ENCODE data around the gene ERCC1.
A peak's percentile ranks its signal among the peaks of the same experiment; 100 is the strongest.

Gene ERCC1

DNA sequence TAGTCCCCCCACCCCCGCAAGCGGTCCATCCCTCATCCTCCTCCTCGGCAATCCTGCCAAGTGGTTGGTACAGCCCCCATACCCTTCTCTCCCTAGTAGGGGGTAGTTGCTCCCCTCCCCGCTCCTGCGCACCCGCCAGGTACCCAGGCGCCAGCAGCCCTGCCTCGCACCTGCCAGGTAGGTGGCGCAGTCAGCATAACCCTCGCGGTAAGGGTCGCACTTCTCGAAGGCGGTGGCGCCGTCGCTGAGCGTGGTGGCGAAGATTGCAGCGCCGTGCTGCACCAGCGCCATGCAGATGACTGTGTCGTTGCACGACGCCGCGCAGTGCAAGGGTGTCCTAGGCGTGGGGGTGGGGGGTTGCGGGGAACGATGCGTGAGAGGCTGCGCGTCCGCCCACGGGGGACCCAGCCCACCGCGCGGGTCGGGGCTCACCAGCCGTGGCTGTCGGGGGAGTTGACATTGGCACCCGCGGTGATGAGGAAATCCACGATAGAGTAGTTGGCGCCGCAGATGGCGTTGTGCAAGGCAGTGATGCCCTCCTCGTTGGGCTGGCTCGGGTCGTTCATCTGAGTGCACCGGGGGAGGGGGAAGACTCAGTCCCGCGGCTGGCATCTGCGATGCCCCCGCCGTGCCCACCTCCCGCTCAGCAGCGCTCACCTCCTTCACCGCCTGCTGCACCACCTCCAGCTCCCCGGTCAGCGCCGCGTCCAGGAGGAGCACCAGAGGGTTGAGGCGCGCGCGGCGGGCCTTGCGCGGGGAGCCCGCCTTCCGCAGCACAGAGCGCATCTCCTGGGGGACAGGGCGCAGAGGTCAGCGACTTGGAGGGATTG lies 38.1 kb downstream of the ERCC1 start:
- TF ChIP-seq, protein P1, sequence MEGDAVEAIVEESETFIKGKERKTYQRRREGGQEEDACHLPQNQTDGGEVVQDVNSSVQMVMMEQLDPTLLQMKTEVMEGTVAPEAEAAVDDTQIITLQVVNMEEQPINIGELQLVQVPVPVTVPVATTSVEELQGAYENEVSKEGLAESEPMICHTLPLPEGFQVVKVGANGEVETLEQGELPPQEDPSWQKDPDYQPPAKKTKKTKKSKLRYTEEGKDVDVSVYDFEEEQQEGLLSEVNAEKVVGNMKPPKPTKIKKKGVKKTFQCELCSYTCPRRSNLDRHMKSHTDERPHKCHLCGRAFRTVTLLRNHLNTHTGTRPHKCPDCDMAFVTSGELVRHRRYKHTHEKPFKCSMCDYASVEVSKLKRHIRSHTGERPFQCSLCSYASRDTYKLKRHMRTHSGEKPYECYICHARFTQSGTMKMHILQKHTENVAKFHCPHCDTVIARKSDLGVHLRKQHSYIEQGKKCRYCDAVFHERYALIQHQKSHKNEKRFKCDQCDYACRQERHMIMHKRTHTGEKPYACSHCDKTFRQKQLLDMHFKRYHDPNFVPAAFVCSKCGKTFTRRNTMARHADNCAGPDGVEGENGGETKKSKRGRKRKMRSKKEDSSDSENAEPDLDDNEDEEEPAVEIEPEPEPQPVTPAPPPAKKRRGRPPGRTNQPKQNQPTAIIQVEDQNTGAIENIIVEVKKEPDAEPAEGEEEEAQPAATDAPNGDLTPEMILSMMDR (IDR thresholded peaks at IDR 0.05; ENCODE audit: control extremely low read depth, extremely low read depth, low read depth, missing control alignments), result no peak
- POLR2A ChIA-PET, result no interaction called here
- CTCF ChIA-PET, result no interaction called here
- no peak for DNase-seq (ENCODE audit: extremely low spot score)

DNA sequence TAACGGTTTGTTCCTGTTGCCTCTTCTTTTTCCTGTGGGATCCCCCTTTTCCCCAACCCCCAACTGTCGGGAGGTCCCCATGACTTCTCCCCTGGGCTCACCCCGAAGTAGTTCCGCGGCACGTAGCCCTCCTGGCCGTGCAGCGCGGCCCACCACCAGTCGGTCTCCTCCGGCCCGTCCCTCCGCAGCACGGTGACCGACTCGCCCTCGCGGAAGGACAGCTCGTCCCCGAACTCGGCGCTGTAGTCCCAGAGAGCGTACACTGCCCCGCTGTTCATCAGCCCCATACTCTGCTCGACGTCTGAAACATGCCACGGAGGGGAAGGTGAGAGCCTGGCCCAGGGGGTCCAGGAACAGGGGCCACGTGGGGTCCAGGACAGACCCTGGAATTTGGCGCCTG lies 41.3 kb downstream of the ERCC1 start:
- CTCF ChIA-PET, result no interaction called here
- POLR2A ChIA-PET, result no interaction called here
- TF ChIP-seq, protein P1 (IDR thresholded peaks at IDR 0.05; ENCODE audit: control extremely low read depth, extremely low read depth, low read depth, missing control alignments), result no peak
- no peak for DNase-seq (ENCODE audit: extremely low spot score)

DNA sequence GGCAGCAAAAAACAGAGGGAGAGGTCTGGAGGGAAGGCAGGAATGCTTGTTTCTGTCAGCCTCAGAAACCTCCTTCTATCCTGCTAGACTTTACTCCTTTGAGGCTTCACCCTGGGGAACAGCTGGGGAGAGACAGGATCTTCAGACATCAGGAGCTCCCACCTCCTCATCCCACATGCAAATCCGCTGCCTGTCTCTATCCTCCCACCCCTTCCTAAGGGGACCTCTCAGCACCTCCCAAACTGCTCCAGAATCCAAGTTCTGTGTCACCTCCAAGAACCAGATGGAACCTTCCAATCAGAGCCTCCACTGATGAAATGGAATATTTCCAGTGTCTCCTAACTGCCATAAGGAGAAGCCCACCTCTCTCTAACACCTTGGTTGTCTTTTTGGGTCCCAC lies 43.6 kb downstream of the ERCC1 start:
- TF ChIP-seq, protein P1 (IDR thresholded peaks at IDR 0.05; ENCODE audit: control extremely low read depth, extremely low read depth, low read depth, missing control alignments), result no peak
- no peak for DNase-seq (ENCODE audit: extremely low spot score)
- ChIA-PET POLR2A (interaction anchor here (0.7 kb wide), 1 partner anchor 10 kb away, joined by 3 read pairs; the partner anchor contains the start of gene ERCC2), CTCF (no interaction called here)

DNA sequence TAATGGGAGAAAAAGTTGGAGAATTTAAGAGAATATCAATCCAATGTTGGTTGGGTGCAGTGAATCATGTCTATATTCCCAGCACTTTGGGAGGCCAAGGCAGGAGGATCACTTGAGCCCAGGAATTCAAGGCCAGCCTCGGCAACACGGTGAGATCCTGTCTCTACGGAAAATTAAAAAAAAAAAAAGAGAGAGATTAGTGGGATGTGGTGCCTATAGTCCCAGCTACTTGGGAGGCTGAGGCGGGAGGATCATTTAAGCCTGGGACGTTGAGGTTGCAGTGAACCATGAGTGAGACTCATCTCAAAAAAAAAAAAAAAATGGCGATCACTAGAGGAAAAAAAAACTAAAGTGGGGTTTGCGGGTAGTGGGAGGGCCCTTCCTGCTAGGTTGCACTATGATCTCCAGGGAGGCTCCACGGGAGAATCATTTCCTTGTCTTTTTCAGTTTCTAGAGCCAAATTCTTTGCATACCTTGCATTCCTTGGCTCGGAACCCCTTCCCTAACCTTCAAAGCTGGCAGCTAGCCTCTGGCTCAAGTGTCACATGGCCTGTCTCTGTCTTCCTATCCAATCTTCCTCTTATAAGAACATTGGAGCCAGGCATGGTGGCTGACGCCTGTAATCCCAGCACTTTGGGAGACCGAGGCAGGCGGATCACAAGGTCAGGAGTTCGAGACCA lies 47.5 kb downstream of the ERCC1 start:
- no peak for DNase-seq (ENCODE audit: extremely low spot score)
- ChIA-PET POLR2A (no interaction called here), CTCF (interaction anchor here (1.1 kb wide), 1 partner anchor 28 kb away, joined by 3 read pairs; the partner anchor contains the start of gene PPP1R13L)
- TF ChIP-seq, protein P1 (IDR thresholded peaks at IDR 0.05; ENCODE audit: control extremely low read depth, extremely low read depth, low read depth, missing control alignments), result no peak

DNA sequence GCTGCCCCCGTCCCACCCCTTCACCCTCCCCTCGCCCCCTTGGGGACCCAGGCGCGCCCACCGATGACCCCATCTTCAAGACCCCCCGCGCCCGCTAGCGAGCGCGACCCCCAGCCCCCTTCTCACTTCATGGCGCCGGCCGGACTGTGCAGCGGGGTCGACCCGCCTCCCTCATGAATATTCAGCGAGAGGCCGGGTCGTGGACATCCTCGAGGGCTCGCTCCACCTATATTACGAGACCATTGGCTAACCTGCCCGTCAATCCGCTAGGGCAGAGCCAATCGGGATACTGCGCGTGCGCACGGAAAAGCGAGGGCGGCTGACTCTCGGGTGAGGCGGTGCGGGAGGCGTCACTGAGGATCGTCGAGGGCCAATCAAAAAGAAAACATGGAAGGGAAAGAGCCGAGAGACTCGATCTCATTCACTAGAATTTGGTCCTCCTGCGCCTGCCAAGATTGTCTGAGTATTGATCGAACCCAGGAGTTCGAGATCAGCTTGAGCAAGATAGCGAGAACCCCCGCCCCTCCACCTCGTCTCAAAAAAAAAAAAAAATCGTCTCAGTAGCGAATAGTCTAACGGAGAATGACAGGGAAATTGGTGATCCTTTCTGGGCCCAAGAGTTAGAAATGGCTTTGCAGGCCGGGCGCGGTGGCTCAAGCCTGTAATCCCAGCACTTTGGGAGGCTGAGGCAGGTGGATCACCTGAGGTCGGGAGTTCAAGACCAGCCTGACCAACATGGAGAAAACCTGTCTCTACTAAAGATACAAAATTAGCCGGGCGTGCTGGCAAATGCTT lies 53.1 kb downstream of the ERCC1 start, which contains the start of gene ERCC2:
TSS of gene ERCC2 (minus strand) at position 164 of the 795 bp plus-strand sequence. CDS start at position 131, 33 bp downstream.
- ChIA-PET POLR2A (interaction anchor here (0.6 kb wide), 1 partner anchor 10 kb away, joined by 3 read pairs; no protein-coding TSS in a partner anchor), CTCF (no interaction called here)
- DNase-seq (ENCODE audit: extremely low spot score), result peak; percentile 100
- TF ChIP-seq, protein P1 (IDR thresholded peaks at IDR 0.05; ENCODE audit: control extremely low read depth, extremely low read depth, low read depth, missing control alignments), result no peak

DNA sequence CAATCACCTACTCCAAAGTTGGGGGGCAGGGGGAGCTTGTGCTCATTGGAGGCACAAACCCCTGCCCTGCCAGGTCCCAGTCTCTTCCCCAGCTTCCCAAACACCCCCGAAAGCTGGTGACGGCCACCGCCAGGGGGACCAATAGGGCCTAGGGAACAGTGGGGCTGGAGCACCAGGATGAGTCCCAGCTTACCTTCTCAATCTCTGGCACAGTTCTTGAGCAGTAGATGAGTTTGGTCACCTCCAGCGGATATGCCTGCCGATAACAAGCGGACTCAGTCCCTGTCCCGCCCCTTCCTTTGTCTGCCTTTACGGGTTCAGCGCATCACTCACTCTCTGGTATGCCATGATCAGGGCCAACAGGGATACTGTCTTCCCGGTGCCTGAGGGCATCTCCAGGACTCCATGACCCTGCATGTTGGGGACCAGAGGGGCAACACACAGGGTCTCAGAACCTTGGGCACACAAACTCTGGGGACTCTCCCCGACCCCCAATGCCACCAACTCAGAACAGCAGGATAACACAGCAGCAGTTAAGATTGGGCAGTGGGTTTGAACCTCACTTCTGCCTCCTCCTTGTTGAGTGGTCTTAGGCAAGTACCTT lies 54.9 kb downstream of the ERCC1 start:
- DNase-seq (ENCODE audit: extremely low spot score), result no peak
- ChIA-PET POLR2A (no interaction called here), CTCF (interaction anchor here (1.4 kb wide), 1 partner anchor 30 kb away, joined by 5 read pairs; no protein-coding TSS in a partner anchor)
- TF ChIP-seq, protein P1 (IDR thresholded peaks at IDR 0.05; ENCODE audit: control extremely low read depth, extremely low read depth, low read depth, missing control alignments), result no peak
